GM13977 (cell line): ENCODE measurements around the gene LRRC74B.

Experiments used
- DNase-seq: peaks from one replicate; pipeline ENCODE4 v3.0.0; 2012; ENCODE audit warnings: low spot score
- in situ Hi-C: fragments of 300-500 bp; cut with MboI; formaldehyde crosslinking; loops from one replicate; pipeline ENCODE4 v1.12.0; 2022; ENCODE audit warnings: low sequenced_read_pairs, low pct_unique_long_range_greater_than_20kb, mixed read lengths, inconsistent platforms; ENCODE audit not compliant: unreplicated experiment
- TF ChIP-seq, protein P1 (sequence below): IDR thresholded peaks from 2 replicates; pipeline ENCODE4 v1.5.1; 2012; ENCODE audit warnings: mild to moderate bottlenecking, control low read depth; ENCODE audit not compliant: insufficient read depth; ENCODE audit errors: extremely low read depth, missing control alignments

Gene LRRC74B

GRCh38 chr22:21076912-21077625, 31.3 kb downstream of the LRRC74B start:
- TF ChIP-seq, protein P1, sequence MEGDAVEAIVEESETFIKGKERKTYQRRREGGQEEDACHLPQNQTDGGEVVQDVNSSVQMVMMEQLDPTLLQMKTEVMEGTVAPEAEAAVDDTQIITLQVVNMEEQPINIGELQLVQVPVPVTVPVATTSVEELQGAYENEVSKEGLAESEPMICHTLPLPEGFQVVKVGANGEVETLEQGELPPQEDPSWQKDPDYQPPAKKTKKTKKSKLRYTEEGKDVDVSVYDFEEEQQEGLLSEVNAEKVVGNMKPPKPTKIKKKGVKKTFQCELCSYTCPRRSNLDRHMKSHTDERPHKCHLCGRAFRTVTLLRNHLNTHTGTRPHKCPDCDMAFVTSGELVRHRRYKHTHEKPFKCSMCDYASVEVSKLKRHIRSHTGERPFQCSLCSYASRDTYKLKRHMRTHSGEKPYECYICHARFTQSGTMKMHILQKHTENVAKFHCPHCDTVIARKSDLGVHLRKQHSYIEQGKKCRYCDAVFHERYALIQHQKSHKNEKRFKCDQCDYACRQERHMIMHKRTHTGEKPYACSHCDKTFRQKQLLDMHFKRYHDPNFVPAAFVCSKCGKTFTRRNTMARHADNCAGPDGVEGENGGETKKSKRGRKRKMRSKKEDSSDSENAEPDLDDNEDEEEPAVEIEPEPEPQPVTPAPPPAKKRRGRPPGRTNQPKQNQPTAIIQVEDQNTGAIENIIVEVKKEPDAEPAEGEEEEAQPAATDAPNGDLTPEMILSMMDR, result no peak
- in situ Hi-C loops, result no loop called here
- no peak for DNase-seq

DNA sequence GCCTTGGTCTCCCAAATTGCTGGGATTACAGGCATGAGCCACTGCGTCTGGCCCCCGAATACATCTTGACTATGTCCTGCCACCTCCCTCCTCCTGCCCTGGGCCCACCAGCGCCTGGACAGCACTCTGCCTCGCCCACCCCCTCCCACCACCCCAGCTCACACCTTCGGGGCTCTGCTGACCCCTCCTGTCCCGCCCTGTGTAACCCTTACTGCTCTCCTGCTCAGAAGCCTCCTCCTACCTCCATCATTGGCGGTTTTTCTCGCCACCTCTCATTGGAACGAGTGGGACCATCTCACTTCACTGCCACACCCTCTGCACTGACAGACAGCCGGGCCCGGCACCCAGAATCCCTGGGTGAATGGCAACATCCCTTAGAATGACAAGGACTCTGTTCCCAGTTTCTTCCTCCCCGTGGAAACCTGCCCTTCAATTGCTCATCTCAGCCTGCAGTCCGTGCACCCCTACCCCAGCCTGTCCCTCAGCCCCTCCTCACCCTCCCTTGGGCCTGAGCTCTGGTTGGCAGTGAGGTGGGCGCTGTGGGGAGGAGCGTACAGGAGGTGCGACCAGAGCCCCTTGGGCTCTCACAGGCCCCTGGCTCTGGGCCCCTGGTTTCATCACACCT, 32.2 kb downstream of the LRRC74B start:
- in situ Hi-C loops, result no loop called here

GRCh38 chr22:21078916-21079315, 33.2 kb downstream of the LRRC74B start:
- DNase-seq, result no peak
- in situ Hi-C loops, result no loop called here
- TF ChIP-seq, protein P1, result no peak

More for the DNA sequence above, 32.2 kb downstream of the LRRC74B start:
- no peak for DNase-seq
- TF ChIP-seq, protein P1, result no peak

GRCh38 chr22:21079493-21079892, 33.7 kb downstream of the LRRC74B start:
- TF ChIP-seq, protein P1, result no peak
- DNase-seq, result no peak
- in situ Hi-C loops, result no loop called here

- DNase-seq, result no peak
- TF ChIP-seq, protein P1, result no peak
- in situ Hi-C loops, result no loop called here
Measured at GRCh38 chr22:21080435-21081137, 34.8 kb downstream of the LRRC74B start.

DNA sequence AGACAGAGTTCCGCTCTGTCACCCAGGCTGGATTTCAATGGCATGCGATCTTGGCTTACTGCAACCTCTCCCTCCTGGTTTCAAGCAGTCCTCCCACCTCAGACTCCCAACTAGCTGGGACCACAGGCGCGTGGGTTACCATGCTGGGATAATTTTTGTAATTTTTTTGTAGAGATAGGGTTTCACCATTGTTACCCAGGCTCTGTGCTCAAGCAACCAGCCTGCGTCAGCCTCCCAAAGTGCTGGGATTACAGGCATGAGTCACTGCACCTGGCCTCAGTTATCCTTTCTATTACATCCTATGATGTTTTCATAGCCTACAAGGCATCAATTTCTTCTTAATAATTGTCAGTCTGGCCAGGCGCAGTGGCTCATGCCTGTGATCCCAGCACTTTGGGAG, 36.5 kb downstream of the LRRC74B start:
- in situ Hi-C loops, result no loop called here
- no peak for DNase-seq

More for the DNA sequence above, 36.5 kb downstream of the LRRC74B start:
- TF ChIP-seq, protein P1, result no peak
